GM12878 (cell line): ENCODE data around the gene AGAP1. TPM values are rescaled to one million over a fixed set of nuclear protein-coding genes. Genes with fewer than 3 reads are reported as not detected.

Experiments used
- ATAC-seq: fragments of 200-7000 bp; cut with Tn5 transposase; 3 replicates; pipeline ENCODE4 v1.9.1; 2020; ENCODE audit warnings: mild to moderate bottlenecking, moderate library complexity
- BruUV-seq: library from RNA; stranded (reverse); fragments of 400-500 nt; replicated peaks from 2 replicates; lab custom pipeline; 2021; lab: Mats Ljungman, UMichigan
- CTCF ChIA-PET: fragments of 300-600 bp; sonication (Branson Sonifier 250); formaldehyde crosslinking; extraction: SDS; loops from one replicate; lab custom pipeline; 2021; ENCODE audit warnings: inconsistent platforms; lab: Yijun Ruan, JAX
- POLR2A ChIA-PET: fragments of 350-600 bp; formaldehyde crosslinking; extraction: SDS; loops from one replicate; lab custom pipeline; 2021; ENCODE audit warnings: inconsistent platforms; lab: Charles Lee
- RAD21 ChIA-PET: fragments of 300-600 bp; sonication (Branson Sonifier 250); formaldehyde crosslinking; loops from one replicate; lab custom pipeline; 2023; ENCODE audit warnings: antibody characterized with exemption; ENCODE audit not compliant: unreplicated experiment; lab: Charles Lee
- SMC1A ChIA-PET: fragments of 300-600 bp; sonication (Branson Sonifier 250); formaldehyde crosslinking; loops from one replicate; lab custom pipeline; 2023; ENCODE audit not compliant: unreplicated experiment, uncharacterized antibody; lab: Charles Lee
- DNase-seq: peaks from one replicate; pipeline ENCODE4 v3.0.0-alpha.2; 2011; ENCODE audit warnings: low read depth, low spot score
- FAIRE-seq: peaks from 3 replicates; lab custom pipeline; 2011; peaks lifted over from hg19 to GRCh38; lab: Jason Lieb, UNC
- H2AFZ ChIP-seq: 2 replicates; pipeline ENCODE4 v1.6.0; 2011; ENCODE audit warnings: low read depth, low read length, control low read depth; ENCODE audit not compliant: control insufficient read depth
- H3K27ac ChIP-seq: 2 replicates; pipeline ENCODE4 v1.5.1; 2011; ENCODE audit warnings: control low read depth; ENCODE audit not compliant: control insufficient read depth, insufficient read depth
- H3K27me3 ChIP-seq, 2 experiments: replicated peaks in 1 of 2; 2 replicates each; pipeline versions ENCODE4 v1.6.0 to v1.6.1; 2011; ENCODE audit warnings: low read length in 1 of 2; ENCODE audit not compliant: control insufficient read depth in 2 of 2, insufficient read depth in 2 of 2
- H3K36me3 ChIP-seq, 2 experiments: 2 replicates each; pipeline ENCODE4 v1.5.1; 2011; ENCODE audit warnings: low read length in 1 of 2; ENCODE audit not compliant: control insufficient read depth in 2 of 2, insufficient read depth in 2 of 2
- H3K4me1 ChIP-seq: 2 replicates; pipeline ENCODE4 v1.6.1; 2011; ENCODE audit warnings: mild to moderate bottlenecking, low read length, moderate library complexity, mixed read lengths; ENCODE audit not compliant: control insufficient read depth, insufficient read depth
- H3K4me2 ChIP-seq: 2 replicates; pipeline ENCODE4 v1.6.0; 2011; ENCODE audit warnings: control low read depth; ENCODE audit not compliant: control insufficient read depth, insufficient read depth
- H3K4me3 ChIP-seq: fragments of 200-600 bp; sonication (generic); 2 replicates; pipeline ENCODE4 v1.5.1; 2016
- H3K79me2 ChIP-seq: 2 replicates; pipeline ENCODE4 v1.6.0; 2011; ENCODE audit warnings: low read length; ENCODE audit not compliant: control insufficient read depth, insufficient read depth
- H3K9ac ChIP-seq: 2 replicates; pipeline ENCODE4 v1.8.0; 2011; ENCODE audit warnings: low read length, control low read depth, mixed read lengths; ENCODE audit not compliant: control insufficient read depth, insufficient read depth
- H3K9me3 ChIP-seq: replicated peaks from 3 replicates; pipeline ENCODE4 v1.5.1; 2011; ENCODE audit warnings: mild to moderate bottlenecking, low read length; ENCODE audit not compliant: control insufficient read depth, insufficient read depth
- H4K20me1 ChIP-seq: 2 replicates; pipeline ENCODE4 v1.6.0; 2011; ENCODE audit not compliant: control insufficient read depth, insufficient read depth
- CBFB ChIP-seq: IDR thresholded peaks from 2 replicates; pipeline ENCODE4 v1.6.1; 2016; ENCODE audit warnings: antibody characterized with exemption, low read depth
- E2F4 ChIP-seq: IDR thresholded peaks from 2 replicates; pipeline ENCODE4 v1.6.1; 2012; ENCODE audit warnings: low read depth, low read length, improper control_type of control experiment
- ELK1 ChIP-seq: IDR thresholded peaks from 2 replicates; pipeline ENCODE4 v1.6.1; 2012; ENCODE audit warnings: low read depth, low read length, improper control_type of control experiment
- EZH2 ChIP-seq: IDR thresholded peaks from 2 replicates; pipeline ENCODE4 v1.6.1; 2012; ENCODE audit warnings: low read depth, mild to moderate bottlenecking, control low read depth, inconsistent platforms, low read length, borderline replicate concordance; ENCODE audit not compliant: control insufficient read depth
- IKZF2 ChIP-seq, 2 experiments: fragments of 450-650 bp; IDR thresholded peaks; 2 replicates each; pipeline ENCODE4 v1.6.1; 2017; ENCODE audit warnings: mild to moderate bottlenecking in 2 of 2, moderate library complexity in 2 of 2
- MTA3 ChIP-seq: IDR thresholded peaks from 2 replicates; pipeline ENCODE4 v1.6.1; 2012; ENCODE audit warnings: low read length, inconsistent platforms, borderline replicate concordance
- MXI1 ChIP-seq: fragments of 150-350 bp; IDR thresholded peaks from 2 replicates; pipeline ENCODE4 v1.6.1; 2011; ENCODE audit warnings: low read depth, mild to moderate bottlenecking, inconsistent platforms, low read length, improper control_type of control experiment
- MYB ChIP-seq: fragments of 150-350 bp; IDR thresholded peaks from 2 replicates; pipeline ENCODE4 v1.6.1; 2014; ENCODE audit warnings: mild to moderate bottlenecking, low read depth, low read length, borderline replicate concordance
- POU2F2 ChIP-seq: IDR thresholded peaks from 3 replicates; pipeline ENCODE4 v1.6.1; 2011; ENCODE audit warnings: low read depth, mild to moderate bottlenecking, low read length, borderline replicate concordance
- RBBP5 ChIP-seq: fragments of 200-600 bp; sonication (generic); conservative IDR thresholded peaks from 2 replicates; pipeline ENCODE4 v1.6.1; 2016
- RFX5 ChIP-seq: IDR thresholded peaks from 2 replicates; pipeline ENCODE4 v1.6.1; 2011; ENCODE audit warnings: low read depth, low read length, improper control_type of control experiment
- ZNF217 ChIP-seq: fragments of 450-650 bp; IDR thresholded peaks from 2 replicates; pipeline ENCODE4 v1.6.1; 2017; ENCODE audit warnings: antibody characterized with exemption, mild to moderate bottlenecking
- WGBS: methylation state at CpG from one replicate; pipeline ENCODE4 v1.1.6; 2016; ENCODE audit warnings: low lambda C conversion rate; ENCODE audit not compliant: insufficient replicate concordance, insufficient coverage; ENCODE audit errors: missing lambda C conversion rate; 5-methylcytosine and 5-hydroxymethylcytosine counted together
- in situ Hi-C: fragments of 300-500 bp; cut with MboI; formaldehyde crosslinking; loops from 9 replicates; pipeline ENCODE4 v1.14.3; 2018; ENCODE audit warnings: mixed read lengths
- intact Hi-C: fragments of 100-400 bp; cut with micrococcal nuclease; formaldehyde crosslinking; loops from one replicate; pipeline ENCODE4 v1.14.2; 2022; ENCODE audit not compliant: unreplicated experiment
- polyA plus RNA-seq, 11 experiments: library from polyadenylated mRNA; depleted of rRNA in 4 of 11; unstranded in 6 of 11; stranded (reverse) in 5 of 11; fragments of >200 nt; fragmentation: Nextera tagmentation in 4 of 11; fragmentation: Illumina TruSeq in 1 of 11; extraction: Ambion mirVana in 4 of 11; extraction: Trizol in 1 of 11; gene quantifications; 1 replicate in 1 of 11; 2 replicates in 10 of 11; pipeline versions ENCODE4 v1.2.1 to v1.2.3, GENCODE V29; 2011 to 2016; ENCODE audit warnings: inconsistent platforms in 2 of 11, missing spikeins in 2 of 11, low read depth in 1 of 11
- total RNA-seq, 4 experiments: library from RNA; depleted of rRNA in 3 of 4; stranded (reverse); fragments of >200 nt in 3 of 4; fragmentation: Illumina TruSeq in 1 of 4; extraction: Trizol in 1 of 4; gene quantifications; 2 replicates each; pipeline versions ENCODE4 v1.2.1 to v1.2.3, GENCODE V29; 2013 to 2021
- TF ChIP-seq, protein P1 (sequence below): fragments of 450-650 bp; IDR thresholded peaks from 2 replicates; pipeline ENCODE4 v1.6.1; 2014; ENCODE audit warnings: mild to moderate bottlenecking

The AGAP1 gene
- total and polyA plus RNA-seq, 10 of the 15 experiments (the other 5 are each of a cell fraction or from before 2014, with no cell fraction given), result 0.05 to 0.15 (median 0.06) TPM; not detected in 7

DNA sequence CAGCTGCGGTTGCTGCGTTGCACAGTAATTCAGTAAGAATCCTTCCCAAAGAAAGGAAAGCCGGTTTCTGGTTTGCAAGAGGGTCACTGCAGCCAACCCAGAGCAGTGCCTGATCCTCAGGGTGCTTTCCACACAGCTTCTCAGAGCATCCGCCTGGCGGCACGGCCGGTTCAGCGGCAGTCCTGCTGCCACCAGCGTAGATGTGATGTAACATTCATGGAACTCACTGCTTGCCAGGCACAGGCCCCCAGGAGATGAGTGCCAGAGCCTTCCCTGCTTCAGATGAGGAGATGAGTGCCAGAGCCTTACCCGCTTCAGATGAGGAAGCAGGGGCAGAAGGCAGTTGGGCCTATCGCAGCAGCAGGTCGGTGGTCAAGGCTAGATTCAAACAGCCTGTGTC lies 444.1 kb downstream of the AGAP1 start:
- FAIRE-seq (no peak), DNase-seq (no peak), ATAC-seq (no peak)
- ChIA-PET CTCF (interaction anchor here (0.6 kb wide), 1 partner anchor 135 kb away, joined by 3 read pairs; no protein-coding TSS in a partner anchor), POLR2A (no interaction called here), SMC1A (no interaction called here), RAD21 (no interaction called here)
- Histone ChIP-seq H3K79me2 (no peaks in the 10 kb centered on the region), H3K4me3 (no peak overlapping the region), H3K4me1 (no peaks in the 10 kb centered on the region), H3K9me3 (no peaks in the 10 kb centered on the region; the same call in 2 of the 3 replicates), H3K27ac (no peak overlapping the region), H3K36me3 (no peaks in the 10 kb centered on the region), H3K9ac (no peak overlapping the region), H3K27me3 (no peaks in the 10 kb centered on the region; a peak in 1 of 4 replicates), H2AFZ (no peak overlapping the region), H4K20me1 (no peaks in the 10 kb centered on the region; the same call in 1 of the 2 replicates), H3K4me2 (no peak overlapping the region)
- intact Hi-C loops (no loop called here), in situ Hi-C loops (no loop called here)
- no TSS peak for BruUV-seq
- 76% methylated on average over 12 of the region's 12 CpGs for WGBS
- TF ChIP-seq MYB, result no peak
- no peak for TF ChIP-seq E2F4

- RAD21 ChIA-PET, result no interaction called here
- no peak overlapping the region for H3K9ac ChIP-seq
- 33% methylated on average over 13 of the region's 14 CpGs for WGBS
- DNase-seq, result no peak
- SMC1A ChIA-PET, result no interaction called here
- no TSS peak for BruUV-seq
- no peaks in the 10 kb centered on the region for H3K36me3 ChIP-seq
- ATAC-seq, result no peak
- H3K27me3 ChIP-seq, result no peaks in the 10 kb centered on the region; a peak in 1 of 4 replicates
- H4K20me1 ChIP-seq, result no peaks in the 10 kb centered on the region; the same call in 1 of the 2 replicates
- no peaks in the 10 kb centered on the region for H3K4me1 ChIP-seq
- in situ Hi-C loops (no loop called here), intact Hi-C loops (no loop called here)
- CTCF ChIA-PET, result no interaction called here
- H3K4me3 ChIP-seq, result no peak overlapping the region
- H2AFZ ChIP-seq, result no peak overlapping the region
- POLR2A ChIA-PET, result no interaction called here
- H3K4me2 ChIP-seq, result no peak overlapping the region
- H3K9me3 ChIP-seq, result no peaks in the 10 kb centered on the region; the same call in 2 of the 3 replicates
- FAIRE-seq, result no peak
- TF ChIP-seq MTA3 (no peak), RBBP5 (no peak), MXI1 (no peak), ZNF217 (no peak), ELK1 (no peak), POU2F2 (no peak), RFX5 (no peak), IKZF2 (IDR thresholded peaks at IDR 0.05) (no peak), CBFB (no peak), EZH2 (no peak)
- TF ChIP-seq, protein P1, sequence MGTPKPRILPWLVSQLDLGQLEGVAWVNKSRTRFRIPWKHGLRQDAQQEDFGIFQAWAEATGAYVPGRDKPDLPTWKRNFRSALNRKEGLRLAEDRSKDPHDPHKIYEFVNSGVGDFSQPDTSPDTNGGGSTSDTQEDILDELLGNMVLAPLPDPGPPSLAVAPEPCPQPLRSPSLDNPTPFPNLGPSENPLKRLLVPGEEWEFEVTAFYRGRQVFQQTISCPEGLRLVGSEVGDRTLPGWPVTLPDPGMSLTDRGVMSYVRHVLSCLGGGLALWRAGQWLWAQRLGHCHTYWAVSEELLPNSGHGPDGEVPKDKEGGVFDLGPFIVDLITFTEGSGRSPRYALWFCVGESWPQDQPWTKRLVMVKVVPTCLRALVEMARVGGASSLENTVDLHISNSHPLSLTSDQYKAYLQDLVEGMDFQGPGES, result no peak
- no peak overlapping the region for H3K27ac ChIP-seq
- no peaks in the 10 kb centered on the region for H3K79me2 ChIP-seq
These were observed 444.8 kb downstream of the AGAP1 start for GRCh38 chr2:235938611-235939010.
